HepG2 (cell line): ENCODE data around the gene ADAMTS16. TPM values are rescaled to one million over a fixed set of nuclear protein-coding genes. Genes with fewer than 3 reads are reported as not detected.
A peak's percentile ranks its signal among the peaks of the same experiment; 100 is the strongest.

Experiments
- ATF4 ChIP-seq, 2 experiments: fragments of 450-650 bp in 1 of 2; sonication (generic) in 1 of 2; formaldehyde crosslinking; IDR thresholded peaks; 2 replicates each; pipeline versions ENCODE4 v1.5.0 to v1.8.0; 2020 to 2022; ENCODE audit warnings: mild to moderate bottlenecking in 1 of 2, missing genetic modification reagents in 1 of 2
- GATAD2A ChIP-seq: IDR thresholded peaks from 2 replicates; pipeline ENCODE4 v1.6.1; 2016
- GMEB1 ChIP-seq: sonication (generic); formaldehyde crosslinking; IDR thresholded peaks from 2 replicates; pipeline ENCODE4 v1.5.1; 2020; ENCODE audit warnings: missing genetic modification reagents, mild to moderate bottlenecking, borderline replicate concordance
- HMGA1 ChIP-seq: sonication (generic); formaldehyde crosslinking; conservative IDR thresholded peaks from 2 replicates; pipeline ENCODE4 v1.4.0; 2020; ENCODE audit warnings: missing genetic modification reagents
- JUND ChIP-seq: sonication (generic); formaldehyde crosslinking; IDR thresholded peaks from 2 replicates; pipeline ENCODE4 v1.8.0; 2022; ENCODE audit warnings: mild to moderate bottlenecking, missing genetic modification reagents
- KLF15 ChIP-seq: sonication (generic); formaldehyde crosslinking; IDR thresholded peaks from 2 replicates; pipeline ENCODE4 v1.8.1; 2023; ENCODE audit warnings: borderline replicate concordance, mild to moderate bottlenecking, inconsistent platforms, missing genetic modification reagents, mixed read lengths
- NR2F6 ChIP-seq, 2 experiments: IDR thresholded peaks; 2 replicates each; pipeline ENCODE4 v1.6.1; 2016; ENCODE audit warnings: antibody characterized with exemption in 1 of 2, mild to moderate bottlenecking in 1 of 2
- POLR2AphosphoS5 ChIP-seq: IDR thresholded peaks from 2 replicates; pipeline ENCODE4 v1.6.1; 2012; ENCODE audit warnings: low read depth, low read length
- SIN3A ChIP-seq: IDR thresholded peaks from 2 replicates; pipeline ENCODE4 v1.6.1; 2011; ENCODE audit warnings: low read depth, mild to moderate bottlenecking, control low read depth, low read length, borderline replicate concordance
- SNAPC5 ChIP-seq: sonication (generic); formaldehyde crosslinking; IDR thresholded peaks from 2 replicates; pipeline ENCODE4 v1.8.1; 2023; ENCODE audit warnings: mild to moderate bottlenecking, missing genetic modification reagents, borderline replicate concordance
- ZBTB43 ChIP-seq: sonication (generic); formaldehyde crosslinking; conservative IDR thresholded peaks from 2 replicates; pipeline ENCODE4 v1.4.0; 2020; ENCODE audit warnings: missing genetic modification reagents
- ZFX ChIP-seq: sonication (generic); formaldehyde crosslinking; IDR thresholded peaks from 2 replicates; pipeline ENCODE4 v1.4.0; 2020; ENCODE audit warnings: mild to moderate bottlenecking, low read depth, missing genetic modification reagents, moderate library complexity
- ZFY ChIP-seq: sonication (generic); formaldehyde crosslinking; IDR thresholded peaks from 2 replicates; pipeline ENCODE4 v1.4.0; 2020; ENCODE audit warnings: missing genetic modification reagents
- ZHX1 ChIP-seq: sonication (generic); formaldehyde crosslinking; IDR thresholded peaks from 2 replicates; pipeline ENCODE4 v1.8.1; 2022; ENCODE audit warnings: low read depth, mild to moderate bottlenecking, missing genetic modification reagents
- ZNF124 ChIP-seq: sonication (generic); formaldehyde crosslinking; IDR thresholded peaks from 2 replicates; pipeline ENCODE4 v1.4.0; 2020; ENCODE audit warnings: missing genetic modification reagents
- ZNF205 ChIP-seq: IDR thresholded peaks from 2 replicates; pipeline ENCODE4 v1.6.1; 2018; ENCODE audit warnings: missing biosample characterization, missing genetic modification reagents
- ZNF24 ChIP-seq: fragments of 450-650 bp; IDR thresholded peaks from 2 replicates; pipeline ENCODE4 v1.6.1; 2017; ENCODE audit warnings: antibody characterized with exemption, mild to moderate bottlenecking
- ZNF331 ChIP-seq: sonication (generic); formaldehyde crosslinking; IDR thresholded peaks from 2 replicates; pipeline ENCODE4 v1.4.0; 2020; ENCODE audit warnings: missing genetic modification reagents
- ZNF33A ChIP-seq: sonication (generic); formaldehyde crosslinking; IDR thresholded peaks from 2 replicates; pipeline ENCODE4 v1.5.1; 2020; ENCODE audit warnings: missing genetic modification reagents, mild to moderate bottlenecking, moderate library complexity, borderline replicate concordance
- ZNF350 ChIP-seq: sonication (generic); formaldehyde crosslinking; IDR thresholded peaks from 2 replicates; pipeline ENCODE4 v1.4.0; 2020; ENCODE audit warnings: mild to moderate bottlenecking, low read depth, missing genetic modification reagents, borderline replicate concordance
- polyA plus RNA-seq, 8 experiments: library from polyadenylated mRNA; depleted of rRNA in 3 of 8; stranded (reverse) in 7 of 8; unstranded in 1 of 8; fragments of >200 nt; fragmentation: Illumina TruSeq in 4 of 8; extraction: Trizol in 4 of 8; gene quantifications; 2 replicates each; pipeline versions ENCODE4 v1.2.1 to v1.2.3, GENCODE V29; 2011 to 2016; ENCODE audit warnings: low read depth in 4 of 8, missing spikeins in 1 of 8, mixed read lengths in 1 of 8; ENCODE audit not compliant: insufficient read depth in 1 of 8
- total RNA-seq, 5 experiments: library from RNA; depleted of rRNA; stranded (reverse); fragments of >200 nt; fragmentation: Illumina TruSeq; extraction: Trizol; gene quantifications; 2 replicates each; pipeline ENCODE4 v1.2.3, GENCODE V29; 2016; ENCODE audit warnings: low read depth in 1 of 5

Gene ADAMTS16
- total and polyA plus RNA-seq, 2 of the 13 experiments (the other 11 are each of a cell fraction or from before 2014, with no cell fraction given), result 0.02 to 0.03 TPM

GRCh38 chr5:5351288-5351979 is 211.3 kb downstream of the ADAMTS16 start (continued):
- no peak for TF ChIP-seq SNAPC5 (CRISPR knock-in tag)
- 0 out of 2 replicates have a peak, but pooled peaks have one; percentile 29 for TF ChIP-seq ZBTB43 (CRISPR knock-in tag)
- peak; percentile 72 for TF ChIP-seq GATAD2A
- no peak for TF ChIP-seq ZNF33A (CRISPR knock-in tag)
- no peak for TF ChIP-seq SIN3A
- no peak for TF ChIP-seq NR2F6 (IDR thresholded peaks at IDR 0.05)
- 0 out of 2 replicates have a peak, but pooled peaks have one; percentile 27 for TF ChIP-seq NR2F6 (CRISPR knock-in tag; IDR thresholded peaks at IDR 0.05)
- TF ChIP-seq ZNF350, result peak; percentile 45; the same call in 1 of the 2 replicates
- TF ChIP-seq ZNF331 (CRISPR knock-in tag), result peak; percentile 48; the same call in 1 of the 2 replicates
- TF ChIP-seq ATF4 (CRISPR knock-in tag; IDR thresholded peaks at IDR 0.05), result peak in 1 of 2 experiments; percentile 90; a peak in 2 of 4 replicates
- TF ChIP-seq ZNF24, result no peak
- no peak for TF ChIP-seq ZNF205 (CRISPR knock-in tag)
- TF ChIP-seq KLF15 (CRISPR knock-in tag), result no peak
- TF ChIP-seq ZNF124 (CRISPR knock-in tag), result no peak
- peak; percentile 70 for TF ChIP-seq POLR2AphosphoS5
- no peak for TF ChIP-seq ZHX1 (CRISPR knock-in tag)
- 0 out of 2 replicates have a peak, but pooled peaks have one; percentile 62 for TF ChIP-seq JUND (CRISPR knock-in tag)
- no peak for TF ChIP-seq GMEB1 (CRISPR knock-in tag)
- TF ChIP-seq ZFY (CRISPR knock-in tag), result no peak
- TF ChIP-seq HMGA1 (CRISPR knock-in tag), result no peak
- TF ChIP-seq ZFX (CRISPR knock-in tag), result no peak
